ENCODE results near the gene SHC1. TPM values are rescaled to one million over a fixed set of nuclear protein-coding genes. Genes with fewer than 3 reads are reported as not detected.

SHC1 gene
- total RNA-seq, 1 donor from 2014 or later = 155 TPM

DNA sequence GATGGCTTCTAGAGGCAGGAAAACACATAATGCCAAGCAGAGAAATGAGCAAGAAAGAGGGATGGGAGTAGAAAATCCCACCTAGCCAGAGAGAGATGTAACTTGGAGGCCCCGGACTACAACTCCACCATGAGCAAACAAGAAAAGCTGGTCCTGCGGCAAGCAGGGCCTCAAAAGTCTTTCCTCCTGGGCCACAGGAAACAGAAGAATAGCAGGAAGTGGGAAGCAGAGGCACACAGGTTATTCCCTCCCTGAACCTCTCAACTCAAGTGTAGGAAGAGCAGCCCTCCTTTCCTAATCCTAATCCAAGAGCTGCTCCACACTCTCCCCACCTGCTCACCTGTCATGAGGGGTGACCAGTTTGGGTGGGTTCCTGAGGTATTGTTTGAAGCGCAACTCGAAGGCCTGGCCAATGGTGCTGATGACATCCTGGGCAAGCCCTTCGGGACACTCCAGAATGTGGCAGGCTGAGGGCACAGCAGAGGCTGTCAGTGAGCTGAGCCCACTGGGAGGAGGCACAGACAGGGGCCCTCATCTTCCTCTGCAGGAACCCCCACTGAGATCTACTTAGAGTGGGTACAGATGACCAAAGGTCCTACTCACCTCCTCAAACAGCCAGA, 3.1 kb downstream of the SHC1 start:
- H3K9me3 Mint-ChIP-seq (ENCODE audit: unreplicated experiment) = peaks cover 11% of the 10 kb centered on the region
- no peak overlapping the region for H3K4me3 Mint-ChIP-seq (ENCODE audit: unreplicated experiment)
- H3K27me3 Mint-ChIP-seq (ENCODE audit: unreplicated experiment) = peaks cover 9% of the 10 kb centered on the region
- H3K36me3 Mint-ChIP-seq (ENCODE audit: unreplicated experiment) = no peaks in the 10 kb centered on the region
- H3K27ac Mint-ChIP-seq (ENCODE audit: unreplicated experiment) = no peak overlapping the region
- TF ChIP-seq, protein P1, sequence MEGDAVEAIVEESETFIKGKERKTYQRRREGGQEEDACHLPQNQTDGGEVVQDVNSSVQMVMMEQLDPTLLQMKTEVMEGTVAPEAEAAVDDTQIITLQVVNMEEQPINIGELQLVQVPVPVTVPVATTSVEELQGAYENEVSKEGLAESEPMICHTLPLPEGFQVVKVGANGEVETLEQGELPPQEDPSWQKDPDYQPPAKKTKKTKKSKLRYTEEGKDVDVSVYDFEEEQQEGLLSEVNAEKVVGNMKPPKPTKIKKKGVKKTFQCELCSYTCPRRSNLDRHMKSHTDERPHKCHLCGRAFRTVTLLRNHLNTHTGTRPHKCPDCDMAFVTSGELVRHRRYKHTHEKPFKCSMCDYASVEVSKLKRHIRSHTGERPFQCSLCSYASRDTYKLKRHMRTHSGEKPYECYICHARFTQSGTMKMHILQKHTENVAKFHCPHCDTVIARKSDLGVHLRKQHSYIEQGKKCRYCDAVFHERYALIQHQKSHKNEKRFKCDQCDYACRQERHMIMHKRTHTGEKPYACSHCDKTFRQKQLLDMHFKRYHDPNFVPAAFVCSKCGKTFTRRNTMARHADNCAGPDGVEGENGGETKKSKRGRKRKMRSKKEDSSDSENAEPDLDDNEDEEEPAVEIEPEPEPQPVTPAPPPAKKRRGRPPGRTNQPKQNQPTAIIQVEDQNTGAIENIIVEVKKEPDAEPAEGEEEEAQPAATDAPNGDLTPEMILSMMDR (IDR thresholded peaks at IDR 0.05; ENCODE audit: partially characterized antibody, unreplicated experiment) = no peak
- H3K4me1 Mint-ChIP-seq (ENCODE audit: low read depth, unreplicated experiment) = peaks cover 28% of the 10 kb centered on the region
- no peak for DNase-seq

DNA sequence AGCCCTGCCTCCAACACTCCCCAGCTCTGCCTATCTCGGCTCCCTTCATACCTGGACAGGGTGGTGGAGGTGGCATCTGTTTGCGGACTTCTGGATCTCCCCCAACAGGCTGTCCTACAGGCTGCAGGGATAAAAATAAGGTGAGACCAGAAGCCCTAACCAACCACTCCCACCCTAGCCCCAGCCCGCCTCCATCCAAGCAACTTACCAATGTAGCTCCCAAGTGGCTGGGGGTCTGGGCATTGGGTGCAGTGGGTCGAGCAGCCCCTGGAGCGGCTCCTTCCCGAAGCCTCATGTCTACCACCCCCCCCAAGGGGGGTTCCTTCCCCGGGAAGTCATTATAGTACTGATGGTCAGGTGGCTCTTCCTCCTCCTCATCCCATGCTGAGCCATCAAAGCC, 4.4 kb downstream of the SHC1 start:
- no peak overlapping the region for H3K4me3 Mint-ChIP-seq (ENCODE audit: unreplicated experiment)
- H3K4me1 Mint-ChIP-seq (ENCODE audit: low read depth, unreplicated experiment) = peaks cover 20% of the 10 kb centered on the region
- H3K27ac Mint-ChIP-seq (ENCODE audit: unreplicated experiment) = no peak overlapping the region
- H3K9me3 Mint-ChIP-seq (ENCODE audit: unreplicated experiment) = peaks cover 9% of the 10 kb centered on the region
- no peak for DNase-seq
- no peaks in the 10 kb centered on the region for H3K36me3 Mint-ChIP-seq (ENCODE audit: unreplicated experiment)
- peaks cover 7% of the 10 kb centered on the region for H3K27me3 Mint-ChIP-seq (ENCODE audit: unreplicated experiment)
- TF ChIP-seq, protein P1 (IDR thresholded peaks at IDR 0.05; ENCODE audit: partially characterized antibody, unreplicated experiment) = no peak

DNA sequence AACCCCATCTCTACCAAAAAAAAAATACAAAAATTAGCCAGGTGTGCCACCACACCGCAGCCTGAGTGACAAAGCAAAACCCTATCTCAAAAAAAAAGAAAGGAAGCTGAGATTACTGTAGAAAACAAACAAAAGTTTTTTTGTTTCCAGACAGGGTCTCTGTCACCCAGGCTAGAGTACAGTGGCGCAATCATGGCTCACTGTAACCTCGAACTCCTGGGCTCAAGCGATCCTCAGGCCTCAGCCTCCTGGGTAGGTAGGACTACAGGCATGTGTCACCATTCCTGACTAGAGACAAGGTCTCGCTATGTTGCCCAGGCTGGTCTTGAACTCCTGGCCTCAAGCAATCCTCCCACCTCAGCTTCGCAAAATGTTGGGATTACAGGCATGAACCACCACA, 6.2 kb downstream of the SHC1 start:
- no peak for DNase-seq
- H3K4me1 Mint-ChIP-seq (ENCODE audit: low read depth, unreplicated experiment) = peaks cover 18% of the 10 kb centered on the region
- H3K36me3 Mint-ChIP-seq (ENCODE audit: unreplicated experiment) = no peaks in the 10 kb centered on the region
- no peak overlapping the region for H3K27ac Mint-ChIP-seq (ENCODE audit: unreplicated experiment)
- no peak overlapping the region for H3K4me3 Mint-ChIP-seq (ENCODE audit: unreplicated experiment)
- H3K9me3 Mint-ChIP-seq (ENCODE audit: unreplicated experiment) = peaks cover 9% of the 10 kb centered on the region
- peaks cover 4% of the 10 kb centered on the region for H3K27me3 Mint-ChIP-seq (ENCODE audit: unreplicated experiment)
- TF ChIP-seq, protein P1 (IDR thresholded peaks at IDR 0.05; ENCODE audit: partially characterized antibody, unreplicated experiment) = no peak

DNA sequence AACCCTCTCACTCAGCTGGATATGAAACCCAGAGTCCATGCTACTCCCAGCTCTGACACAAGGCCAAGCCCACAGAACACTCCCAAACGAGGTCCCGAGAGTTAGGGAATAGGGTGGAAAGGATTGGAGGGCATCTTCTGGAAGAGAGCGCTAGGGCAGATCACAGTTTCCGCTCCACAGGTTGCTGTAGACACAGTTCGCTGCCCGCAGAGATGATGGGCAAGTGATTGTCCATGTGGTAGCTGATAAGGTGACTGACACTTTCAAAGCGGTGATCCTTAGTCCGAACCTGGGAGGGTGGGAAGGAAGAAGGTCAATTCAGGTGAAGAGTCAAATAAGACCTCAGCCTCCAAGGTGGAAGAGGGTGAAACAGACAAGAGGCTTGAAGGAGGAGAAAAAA, 6.9 kb downstream of the SHC1 start:
- peaks cover 3% of the 10 kb centered on the region for H3K27me3 Mint-ChIP-seq (ENCODE audit: unreplicated experiment)
- no peaks in the 10 kb centered on the region for H3K36me3 Mint-ChIP-seq (ENCODE audit: unreplicated experiment)
- H3K9me3 Mint-ChIP-seq (ENCODE audit: unreplicated experiment) = peaks cover 7% of the 10 kb centered on the region
- H3K27ac Mint-ChIP-seq (ENCODE audit: unreplicated experiment) = no peak overlapping the region
- peaks cover 14% of the 10 kb centered on the region for H3K4me1 Mint-ChIP-seq (ENCODE audit: low read depth, unreplicated experiment)
- peak overlapping the region; percentile 32 for H3K4me3 Mint-ChIP-seq (ENCODE audit: unreplicated experiment)
- TF ChIP-seq, protein P1 (IDR thresholded peaks at IDR 0.05; ENCODE audit: partially characterized antibody, unreplicated experiment) = no peak
- DNase-seq = no peak

DNA sequence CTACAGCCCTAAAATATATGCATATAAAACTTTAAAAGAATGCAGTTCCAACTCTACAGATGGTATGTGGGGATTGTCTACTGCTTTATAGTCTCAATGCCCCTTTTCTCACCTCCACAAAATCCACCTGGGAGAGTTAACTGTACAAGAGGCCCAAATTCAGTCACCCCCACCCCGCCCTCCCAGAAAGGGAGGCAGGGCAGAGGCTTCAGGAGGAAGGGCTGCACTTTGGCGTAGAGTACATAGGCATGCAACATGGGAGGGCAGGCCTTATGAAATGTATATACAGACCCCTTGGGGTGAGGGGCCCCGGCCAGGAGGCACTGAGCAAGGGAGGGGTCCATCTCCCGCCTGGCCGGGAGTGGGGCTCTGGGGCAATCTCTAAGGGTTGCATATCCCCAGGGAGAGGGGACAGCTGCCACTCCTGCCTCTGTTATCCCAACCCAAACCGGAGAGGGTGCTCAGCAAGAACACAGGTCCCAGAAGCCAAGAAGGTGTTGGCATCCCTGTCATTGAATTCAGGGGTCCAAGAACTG, 7.7 kb downstream of the SHC1 start:
- DNase-seq = no peak
- H3K4me1 Mint-ChIP-seq (ENCODE audit: low read depth, unreplicated experiment) = peaks cover 9% of the 10 kb centered on the region
- H3K9me3 Mint-ChIP-seq (ENCODE audit: unreplicated experiment) = peaks cover 7% of the 10 kb centered on the region
- H3K27ac Mint-ChIP-seq (ENCODE audit: unreplicated experiment) = peak overlapping the region; percentile 91
- H3K27me3 Mint-ChIP-seq (ENCODE audit: unreplicated experiment) = no peaks in the 10 kb centered on the region
- H3K4me3 Mint-ChIP-seq (ENCODE audit: unreplicated experiment) = peak overlapping the region; percentile 91
- H3K36me3 Mint-ChIP-seq (ENCODE audit: unreplicated experiment) = no peaks in the 10 kb centered on the region
- TF ChIP-seq, protein P1 (IDR thresholded peaks at IDR 0.05; ENCODE audit: partially characterized antibody, unreplicated experiment) = no peak

Measured in glutamatergic neuron (in vitro differentiated cells).